ENCODE measurements around the gene RAP1GAP2.
A peak's percentile ranks its signal among the peaks of the same experiment; 100 is the strongest.

The RAP1GAP2 gene

DNA sequence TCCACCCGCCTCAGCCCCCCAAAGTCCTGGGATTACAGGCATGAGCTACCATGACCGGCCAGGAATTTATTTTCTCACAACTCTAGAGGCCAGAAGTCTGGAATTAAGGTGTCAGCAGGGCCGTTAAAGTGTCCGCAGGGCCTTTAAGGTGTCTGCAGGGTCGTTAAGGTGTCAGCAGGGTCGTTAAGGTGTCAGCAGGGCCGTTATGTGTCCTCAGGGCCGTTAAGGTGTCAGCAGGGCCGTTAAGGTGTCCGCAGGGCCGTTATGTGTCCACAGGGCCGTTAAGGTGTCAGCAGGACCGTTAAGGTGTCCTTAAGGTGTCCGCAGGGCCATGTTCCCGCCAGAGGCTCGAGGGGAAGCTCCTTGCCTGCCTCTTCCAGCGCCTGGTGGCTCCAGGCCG, 125.2 kb downstream of the RAP1GAP2 start:
- no peak for DNase-seq

DNA sequence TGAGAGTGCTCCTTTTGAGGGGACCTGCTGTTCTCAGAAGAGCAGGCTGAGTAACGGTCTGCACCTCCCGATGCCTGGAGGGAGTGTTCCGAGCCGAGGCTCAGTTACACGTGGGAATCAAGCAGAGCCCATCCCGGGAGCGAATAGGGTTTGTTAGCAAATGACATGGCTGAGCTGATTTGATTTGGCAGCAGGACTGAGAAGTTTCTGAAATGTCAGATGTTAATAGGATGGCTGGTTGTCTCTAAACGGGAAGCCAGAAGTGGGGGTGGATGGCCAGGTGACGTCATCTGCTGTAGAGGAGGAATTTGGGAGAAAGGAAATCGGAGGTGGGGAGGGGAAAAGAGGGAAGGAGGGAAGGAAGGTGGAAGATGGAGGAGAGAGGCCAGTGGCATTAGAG, 128.0 kb downstream of the RAP1GAP2 start:
- DNase-seq = no peak

DNA sequence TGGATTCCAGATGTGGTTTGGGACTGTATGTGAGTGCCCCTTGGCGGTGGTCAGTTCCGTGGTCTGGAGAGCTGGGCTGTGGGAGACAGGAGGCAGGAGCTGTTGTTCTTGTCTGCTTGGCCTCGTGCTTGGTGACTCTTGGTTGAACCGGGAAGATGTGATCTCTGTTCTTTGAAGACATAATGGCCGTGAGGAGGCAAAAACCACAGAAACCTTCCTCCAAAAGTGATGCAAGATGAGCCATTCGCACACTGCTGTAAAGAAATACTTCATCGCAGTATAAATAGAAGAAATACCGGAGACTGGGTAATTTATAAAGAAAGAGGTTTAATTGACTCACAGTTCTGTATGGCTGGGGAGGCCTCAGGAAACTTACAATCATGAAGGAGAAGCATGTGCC, 128.8 kb downstream of the RAP1GAP2 start:
- no peak for DNase-seq

- DNase-seq = peak; percentile 69
Measured at GRCh38 chr17:2926019-2926650, 129.9 kb downstream of the RAP1GAP2 start.

GRCh38 chr17:2928294-2928890, 132.2 kb downstream of the RAP1GAP2 start:
- no peak for DNase-seq

GRCh38 chr17:2929881-2930533, 133.8 kb downstream of the RAP1GAP2 start:
- DNase-seq = no peak

GRCh38 chr17:2931876-2932275, 135.6 kb downstream of the RAP1GAP2 start:
- DNase-seq = no peak

DNA sequence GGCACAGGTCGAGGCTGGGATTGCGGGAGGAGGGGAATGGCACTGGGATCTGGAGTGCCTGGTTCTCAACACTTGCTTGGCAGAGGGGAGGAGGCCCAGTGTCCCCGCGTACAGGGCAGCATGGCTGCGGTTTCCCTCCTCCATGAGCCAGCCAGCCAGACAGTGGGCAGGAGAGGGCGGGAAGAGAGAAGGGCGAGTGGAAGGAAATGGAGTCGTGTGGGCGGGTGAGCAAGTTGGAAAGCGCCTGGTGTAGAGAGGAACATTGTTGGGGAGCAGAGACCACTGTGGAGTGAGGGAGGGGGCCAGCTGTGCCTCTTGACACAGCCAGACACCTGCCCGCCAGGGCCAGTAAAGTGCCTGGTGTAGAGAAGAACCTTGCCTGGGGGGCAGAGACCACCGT, 136.7 kb downstream of the RAP1GAP2 start:
- DNase-seq = no peak

DNA sequence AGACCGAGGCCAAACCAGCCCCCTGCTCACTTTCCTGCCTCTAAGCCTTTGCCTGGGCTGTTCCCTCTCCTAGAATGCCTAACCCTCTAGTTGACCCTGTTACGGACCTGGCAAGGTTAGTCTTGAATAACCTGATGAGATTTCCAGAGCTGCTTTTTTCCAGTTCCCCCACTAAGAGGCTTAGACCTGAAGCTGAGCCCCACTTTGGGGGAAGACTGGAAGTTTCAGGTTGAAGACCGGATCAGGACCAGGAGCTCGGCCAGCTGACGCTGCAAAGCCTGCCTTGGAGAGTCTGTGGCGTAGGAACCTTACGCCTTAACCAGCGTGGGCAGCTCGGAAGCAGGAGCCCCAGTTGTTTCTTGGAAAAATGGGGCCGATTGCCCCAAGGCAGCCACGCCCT, 137.4 kb downstream of the RAP1GAP2 start:
- DNase-seq = no peak

DNA sequence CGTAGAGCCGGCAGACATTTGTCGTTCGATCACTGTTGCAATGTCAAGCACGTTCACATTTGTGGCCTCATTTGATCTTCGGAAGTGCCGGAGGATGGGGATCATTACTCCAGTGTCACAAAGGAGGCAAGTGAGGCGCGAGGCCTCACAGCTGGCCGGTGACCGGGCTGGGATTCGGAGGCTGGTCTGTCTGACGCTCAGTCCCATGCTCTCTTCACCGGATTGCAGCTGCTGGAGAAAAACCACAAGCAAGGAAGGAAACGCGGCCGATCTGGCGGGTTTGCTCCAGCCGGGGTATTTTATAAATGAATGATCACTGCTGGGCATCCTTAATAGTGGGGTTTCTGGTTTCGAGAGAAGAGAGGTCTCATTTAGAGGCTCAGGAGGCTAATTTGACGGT, 139.4 kb downstream of the RAP1GAP2 start:
- DNase-seq = no peak

DNA sequence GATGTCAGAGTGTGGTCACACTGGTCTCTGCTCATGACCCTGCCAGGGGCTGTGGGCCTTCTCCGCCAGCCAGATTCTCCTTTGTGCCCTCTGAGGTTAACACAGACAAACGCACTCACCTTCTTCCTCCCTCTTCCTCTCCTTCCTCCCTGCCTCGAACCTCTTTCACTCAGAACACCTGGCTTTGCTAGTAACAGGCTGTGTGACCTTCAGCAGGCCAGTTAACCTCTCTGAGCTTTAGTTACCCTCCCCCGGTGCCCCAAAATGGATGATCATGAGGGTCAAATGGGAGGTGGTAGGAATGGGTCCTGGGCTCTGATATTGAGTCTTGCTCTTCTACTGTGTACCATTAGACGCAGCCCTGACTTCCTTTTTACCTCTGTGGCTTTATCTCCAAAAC, 140.1 kb downstream of the RAP1GAP2 start:
- DNase-seq = no peak

GRCh38 chr17:2936771-2937321, 140.6 kb downstream of the RAP1GAP2 start:
- no peak for DNase-seq

GRCh38 chr17:2937331-2938003, 141.2 kb downstream of the RAP1GAP2 start:
- DNase-seq = no peak

GRCh38 chr17:2939714-2940351, 143.6 kb downstream of the RAP1GAP2 start:
- no peak for DNase-seq

- DNase-seq = no peak
Measured at GRCh38 chr17:2940352-2940751, 144.1 kb downstream of the RAP1GAP2 start.

GRCh38 chr17:2943981-2944380, 147.7 kb downstream of the RAP1GAP2 start:
- no peak for DNase-seq

- DNase-seq = no peak
Measured at GRCh38 chr17:2945299-2945698, 149.1 kb downstream of the RAP1GAP2 start.

- DNase-seq = no peak
Measured at GRCh38 chr17:2946144-2946543, 149.9 kb downstream of the RAP1GAP2 start.

GRCh38 chr17:2947588-2947950, 151.3 kb downstream of the RAP1GAP2 start:
- DNase-seq = no peak

DNA sequence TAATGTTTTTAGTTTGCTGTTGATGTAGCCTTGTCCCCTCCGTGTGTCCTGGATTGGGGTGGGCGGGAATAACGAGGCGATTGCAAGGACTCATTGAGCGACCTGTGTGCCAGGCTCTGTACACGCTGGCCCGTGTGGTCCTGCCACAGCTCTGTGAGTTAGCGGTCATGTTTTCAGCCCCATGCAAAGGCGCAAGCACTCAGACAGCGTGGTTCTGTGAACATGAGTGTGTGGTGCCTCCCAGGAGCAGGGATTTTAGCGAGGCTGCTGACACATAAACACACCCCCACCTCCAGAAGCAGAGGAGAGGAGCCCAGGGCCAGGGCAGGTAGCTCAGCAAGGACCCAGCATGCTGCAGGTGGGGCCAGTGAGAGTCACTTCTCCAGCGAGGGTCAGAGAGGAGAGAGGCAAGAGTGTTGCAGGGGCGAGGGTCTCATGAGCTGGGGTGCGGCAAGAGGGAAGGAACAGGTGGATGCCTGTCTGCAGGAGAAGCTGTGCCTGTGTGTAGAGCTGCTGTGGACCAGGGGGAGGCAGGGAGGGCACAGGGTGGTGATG, 151.8 kb downstream of the RAP1GAP2 start:
- DNase-seq = no peak

DNA sequence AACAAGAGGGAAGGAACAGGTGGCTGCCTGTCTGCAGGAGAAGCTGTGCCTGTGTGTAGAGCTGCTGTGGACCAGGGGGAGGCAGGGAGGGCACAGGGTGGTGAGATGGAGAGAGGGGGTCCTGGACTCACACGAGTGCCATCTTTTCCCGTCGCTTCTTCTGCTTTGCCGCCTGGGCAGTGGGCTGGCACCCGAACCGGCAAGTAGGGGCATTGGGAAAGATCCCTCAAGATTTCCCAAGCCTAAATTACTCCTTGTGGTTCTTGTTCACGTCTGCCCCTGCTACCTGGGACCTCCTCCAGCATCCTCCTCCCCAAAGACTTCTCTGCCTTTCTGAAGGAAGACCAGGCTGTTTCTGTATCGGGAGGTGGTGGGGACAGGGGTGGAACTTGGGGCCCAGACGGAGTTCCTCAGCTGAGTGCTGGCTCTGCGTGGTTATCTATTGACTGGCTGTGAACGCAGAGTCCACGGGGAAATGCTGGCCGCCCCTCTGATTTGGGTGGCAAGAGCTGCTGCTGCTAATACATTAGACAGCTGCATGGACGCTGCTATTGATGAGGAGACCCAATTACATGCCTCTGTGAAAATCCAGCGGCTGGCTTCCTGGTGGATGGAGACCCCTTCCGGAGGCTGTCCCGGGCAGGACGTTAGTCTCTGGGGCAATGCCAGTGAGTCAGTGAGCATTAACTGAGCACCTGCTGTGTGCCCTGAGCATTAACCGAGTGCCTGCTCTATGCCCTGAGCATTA, 152.7 kb downstream of the RAP1GAP2 start:
- DNase-seq = no peak

- no peak for DNase-seq
Measured at GRCh38 chr17:2949469-2950044, 153.3 kb downstream of the RAP1GAP2 start.

All from GDM1 (cell line).